ENCODE results near the gene MYO1D.

Gene MYO1D

GRCh38 chr17:32461853-32462617, 414.9 kb downstream of the MYO1D start (continued):
- TF ChIP-seq ESRRG (CRISPR knock-in tag; IDR thresholded peaks at IDR 0.05) = no peak
- no peak for TF ChIP-seq PPARA (CRISPR knock-in tag; IDR thresholded peaks at IDR 0.05; ENCODE audit: borderline replicate concordance)
- TF ChIP-seq POU6F1 (CRISPR knock-in tag; IDR thresholded peaks at IDR 0.05; ENCODE audit: borderline replicate concordance, low read depth) = no peak
- no peak for TF ChIP-seq ZC3H10 (CRISPR knock-in tag; IDR thresholded peaks at IDR 0.05)

- TF ChIP-seq ZFP30 (CRISPR knock-in tag; IDR thresholded peaks at IDR 0.05) (no peak), ZNF565 (CRISPR knock-in tag; conservative IDR thresholded peaks at IDR 0.05; ENCODE audit: low read depth) (no peak)
- ATAC-seq = peak; percentile 59
Measured at GRCh38 chr17:32461498-32461852, 415.4 kb downstream of the MYO1D start.

DNA sequence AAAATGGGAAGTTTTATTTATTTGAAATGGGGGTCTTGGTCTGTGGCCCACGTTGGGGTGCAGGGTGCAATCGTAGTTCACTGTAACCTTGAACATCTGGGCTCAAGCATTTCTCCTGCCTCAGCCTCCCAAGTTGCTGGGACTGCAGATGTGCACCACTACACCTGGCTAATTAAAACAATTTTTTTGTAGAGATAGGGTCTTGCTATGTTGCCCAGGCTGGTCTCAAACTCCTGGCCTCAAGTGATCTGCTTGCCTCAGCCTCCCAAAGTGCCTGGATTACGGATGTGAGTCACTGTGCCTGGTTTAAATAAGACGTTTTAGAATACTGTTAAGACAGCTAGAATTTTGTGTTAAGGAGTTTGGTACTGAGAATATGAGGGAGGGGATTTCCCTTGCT, 416.9 kb downstream of the MYO1D start:
- TF ChIP-seq ZNF565 (CRISPR knock-in tag; conservative IDR thresholded peaks at IDR 0.05; ENCODE audit: low read depth) (no peak), TCF4 (CRISPR knock-in tag; IDR thresholded peaks at IDR 0.05; ENCODE audit: borderline replicate concordance) (no peak), CSDC2 (CRISPR knock-in tag; IDR thresholded peaks at IDR 0.05) (no peak), RARB (CRISPR knock-in tag; IDR thresholded peaks at IDR 0.05) (no peak), ZFP3 (CRISPR knock-in tag; IDR thresholded peaks at IDR 0.05) (no peak), ZC3H10 (CRISPR knock-in tag; IDR thresholded peaks at IDR 0.05) (no peak), ESRRG (CRISPR knock-in tag; IDR thresholded peaks at IDR 0.05) (no peak), GLIS3 (CRISPR knock-in tag; IDR thresholded peaks at IDR 0.05) (no peak), PPARA (CRISPR knock-in tag; IDR thresholded peaks at IDR 0.05; ENCODE audit: borderline replicate concordance) (no peak), TOX (CRISPR knock-in tag; IDR thresholded peaks at IDR 0.05; ENCODE audit: borderline replicate concordance) (no peak), PATZ1 (CRISPR knock-in tag; IDR thresholded peaks at IDR 0.05; ENCODE audit: borderline replicate concordance) (no peak), OSR1 (CRISPR knock-in tag; IDR thresholded peaks at IDR 0.05) (no peak)
- no peak for ATAC-seq

- no peak for ATAC-seq
- TF ChIP-seq ZFP3 (CRISPR knock-in tag; IDR thresholded peaks at IDR 0.05) = no peak
- no peak for TF ChIP-seq RARB (CRISPR knock-in tag; IDR thresholded peaks at IDR 0.05)
- TF ChIP-seq ZC3H10 (CRISPR knock-in tag; IDR thresholded peaks at IDR 0.05) = no peak
- no peak for TF ChIP-seq POU6F1 (CRISPR knock-in tag; IDR thresholded peaks at IDR 0.05; ENCODE audit: borderline replicate concordance, low read depth)
- no peak for TF ChIP-seq ZNF70 (CRISPR knock-in tag; IDR thresholded peaks at IDR 0.05)
- no peak for TF ChIP-seq SNAI2 (CRISPR knock-in tag; IDR thresholded peaks at IDR 0.05)
Measured at GRCh38 chr17:32458371-32458770, 418.6 kb downstream of the MYO1D start.

GRCh38 chr17:32453370-32453769, 423.6 kb downstream of the MYO1D start:
- ATAC-seq = no peak
- no peak for TF ChIP-seq BACH2 (CRISPR knock-in tag; IDR thresholded peaks at IDR 0.05; ENCODE audit: borderline replicate concordance)
- TF ChIP-seq CSDC2 (CRISPR knock-in tag; IDR thresholded peaks at IDR 0.05) = no peak
- no peak for TF ChIP-seq GLIS3 (CRISPR knock-in tag; IDR thresholded peaks at IDR 0.05)
- TF ChIP-seq RARB (CRISPR knock-in tag; IDR thresholded peaks at IDR 0.05) = no peak
- no peak for TF ChIP-seq ZNF565 (CRISPR knock-in tag; conservative IDR thresholded peaks at IDR 0.05; ENCODE audit: low read depth)
- no peak for TF ChIP-seq ZNF70 (CRISPR knock-in tag; IDR thresholded peaks at IDR 0.05)
- TF ChIP-seq ARNTL (CRISPR knock-in tag; IDR thresholded peaks at IDR 0.05; ENCODE audit: borderline replicate concordance, low read depth) = no peak
- no peak for TF ChIP-seq ZFP30 (CRISPR knock-in tag; IDR thresholded peaks at IDR 0.05)
- no peak for TF ChIP-seq TCF4 (CRISPR knock-in tag; IDR thresholded peaks at IDR 0.05; ENCODE audit: borderline replicate concordance)
- TF ChIP-seq TSHZ2 (CRISPR knock-in tag; IDR thresholded peaks at IDR 0.05) = no peak
